Activated CD4-positive, alpha-beta T cell treated with anti-CD3 and anti-CD28 coated beads, Interleukin-2, amount 10 ng/mL, durations not matched to agents 24 days and 14 days (primary cell): Measurements from ENCODE around the gene COL20A1. TPM values are rescaled to one million over a fixed set of nuclear protein-coding genes. Genes with fewer than 3 reads are reported as not detected.
"Not testable (repeated sequence)": the region's sequence is repeated elsewhere in the genome, so short reads cannot be mapped to it uniquely, and the experiment has no call there.

Experiments used
- DNase-seq: peaks from one replicate; pipeline ENCODE4 v3.0.0; 2022
- H3K27ac Mint-ChIP-seq: one replicate; pipeline ENCODE4 v1.8.0; 2022; ENCODE audit warnings: mild to moderate bottlenecking, mixed read lengths
- H3K27me3 Mint-ChIP-seq: one replicate; pipeline ENCODE4 v1.8.0; 2022; ENCODE audit warnings: mixed read lengths
- H3K36me3 Mint-ChIP-seq: one replicate; pipeline ENCODE4 v1.8.0; 2022; ENCODE audit warnings: low read depth, mild to moderate bottlenecking, mixed read lengths
- H3K4me1 Mint-ChIP-seq: one replicate; pipeline ENCODE4 v1.8.0; 2021; ENCODE audit warnings: mixed read lengths
- H3K4me3 Mint-ChIP-seq: one replicate; pipeline ENCODE4 v1.8.0; 2022; ENCODE audit warnings: mild to moderate bottlenecking, moderate library complexity, mixed read lengths
- H3K9me3 Mint-ChIP-seq: one replicate; pipeline ENCODE4 v1.8.0; 2021; ENCODE audit warnings: mixed read lengths
- intact Hi-C: fragments of 100-400 bp; cut with micrococcal nuclease; formaldehyde crosslinking; loops from one replicate; pipeline ENCODE4 v1.15.1; 2023
- total RNA-seq: library from RNA; stranded (reverse); gene quantifications from 2 replicates; pipeline ENCODE4 v1.2.3, GENCODE V29; 2022

COL20A1 gene
- total RNA-seq, 1 donor from 2014 or later, result not detected

DNA sequence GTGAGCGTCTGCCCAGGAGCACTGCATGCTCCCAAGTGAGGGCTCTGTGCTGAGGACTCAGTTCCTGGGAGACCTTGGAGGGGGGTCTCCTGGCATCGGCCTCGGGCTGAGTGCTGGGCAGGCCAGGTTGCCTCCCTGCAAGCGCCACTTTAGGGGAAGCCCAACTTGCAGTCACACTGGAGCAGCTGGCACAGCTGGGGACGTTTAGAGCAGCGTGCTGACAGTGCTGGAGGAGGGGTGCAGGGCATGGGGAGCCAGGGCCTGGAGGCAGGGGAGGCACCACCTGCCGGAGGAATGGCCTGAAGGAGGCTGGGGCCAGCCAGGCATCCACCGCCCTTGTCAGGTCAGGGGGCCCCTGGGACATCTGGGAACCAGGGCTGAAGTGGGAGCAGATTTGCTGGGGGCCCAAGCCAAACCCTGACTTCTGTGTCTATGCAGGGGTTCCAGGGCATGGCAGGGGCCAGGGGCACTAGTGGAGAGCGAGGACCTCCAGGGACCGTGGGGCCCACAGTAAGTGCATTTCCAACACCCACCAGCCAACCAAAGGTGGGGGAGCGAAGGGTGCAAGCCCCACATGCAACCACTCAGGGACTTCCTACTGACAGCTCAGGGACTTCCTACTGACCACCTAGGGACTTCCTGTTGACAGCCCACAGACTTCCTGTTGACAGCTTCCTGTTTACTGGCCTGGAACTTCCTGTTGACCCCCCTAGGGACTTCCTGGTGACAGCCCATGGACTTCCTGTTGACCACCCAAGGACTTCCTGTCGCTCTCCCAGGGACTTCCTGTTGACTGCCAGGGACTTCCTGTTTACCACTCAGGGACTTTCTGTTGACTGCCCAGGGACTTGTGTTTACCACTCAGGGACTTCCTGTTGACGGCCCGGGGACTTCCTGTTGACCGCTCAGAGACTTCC is 33.6 kb downstream of the COL20A1 start:
- intact Hi-C loops, result no loop called here

DNA sequence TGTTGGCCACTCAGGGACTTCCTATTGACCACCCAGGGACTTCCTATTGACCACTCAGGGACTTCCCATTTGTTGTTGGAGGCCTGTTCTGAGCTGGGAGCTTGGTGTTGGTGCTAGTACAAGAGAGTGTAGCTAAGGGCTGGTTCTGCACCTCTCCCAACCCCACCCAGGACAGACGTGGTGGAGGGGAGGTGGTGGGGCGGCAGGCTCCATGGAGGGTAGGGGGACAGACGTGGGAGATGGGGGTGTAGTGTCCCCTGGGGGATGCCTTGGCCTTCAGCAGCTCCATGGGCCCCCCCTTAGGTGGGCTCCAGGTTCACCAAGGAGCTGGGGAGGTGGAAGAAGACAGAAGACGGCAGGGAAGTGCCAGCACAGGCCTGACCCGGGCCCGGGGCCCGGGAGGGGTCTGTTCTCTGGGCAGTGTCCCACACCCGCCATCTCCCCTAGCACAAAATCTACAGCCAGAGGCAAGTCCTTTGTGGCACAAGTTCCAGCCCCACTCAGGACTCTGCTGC is 34.3 kb downstream of the COL20A1 start:
- Mint-ChIP-seq H3K4me3 (no peak overlapping the region), H3K9me3 (peaks cover 7% of the 10 kb centered on the region), H3K4me1 (no peaks in the 10 kb centered on the region), H3K36me3 (no peaks in the 10 kb centered on the region), H3K27me3 (peaks cover 2% of the 10 kb centered on the region), H3K27ac (peak overlapping the region; percentile 65)
- no peak for DNase-seq
- intact Hi-C loops, result no loop called here

More for the DNA sequence above, 33.6 kb downstream of the COL20A1 start:
- no peaks in the 10 kb centered on the region for H3K4me1 Mint-ChIP-seq
- no peak overlapping the region for H3K4me3 Mint-ChIP-seq
- peaks cover 2% of the 10 kb centered on the region for H3K27me3 Mint-ChIP-seq
- no peaks in the 10 kb centered on the region for H3K36me3 Mint-ChIP-seq
- DNase-seq, result no peak
- H3K27ac Mint-ChIP-seq, result peak overlapping the region; percentile 65
- peaks cover 1% of the 10 kb centered on the region for H3K9me3 Mint-ChIP-seq

DNA sequence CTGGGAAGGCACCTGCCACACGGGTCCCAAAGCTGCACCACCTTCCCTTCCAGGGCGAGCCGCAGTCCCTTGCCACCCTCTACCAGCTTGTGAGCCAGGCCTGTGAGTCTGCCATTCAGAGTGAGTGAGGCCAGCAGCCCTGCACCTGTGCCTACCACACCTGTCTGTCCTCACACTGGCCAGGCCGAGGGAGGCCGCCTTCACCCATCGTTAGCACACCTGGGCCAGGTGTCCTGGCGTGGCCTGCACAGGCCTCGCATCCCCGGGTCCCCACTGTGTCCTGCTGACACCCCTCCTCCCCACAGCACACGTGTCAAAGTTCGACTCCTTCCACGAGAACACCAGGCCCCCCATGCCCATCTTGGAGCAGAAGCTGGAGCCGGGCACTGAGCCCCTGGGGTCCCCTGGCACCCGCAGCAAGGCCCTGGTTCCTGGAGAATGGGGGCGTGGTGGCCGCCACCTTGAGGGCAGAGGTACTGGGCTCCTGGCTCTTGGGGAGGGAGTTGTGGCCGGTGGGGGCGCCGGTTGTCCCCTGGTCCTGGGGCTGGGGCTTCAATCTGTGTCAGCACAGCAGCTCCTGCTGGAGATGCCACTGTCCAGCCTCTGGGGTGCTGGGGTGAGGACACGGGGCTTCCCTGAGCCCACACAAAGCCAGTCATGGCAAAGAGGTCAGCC is 35.2 kb downstream of the COL20A1 start:
- no peak overlapping the region for H3K27ac Mint-ChIP-seq
- H3K4me1 Mint-ChIP-seq, result no peaks in the 10 kb centered on the region
- H3K36me3 Mint-ChIP-seq, result no peaks in the 10 kb centered on the region
- intact Hi-C loops, result no loop called here
- peaks cover 1% of the 10 kb centered on the region for H3K27me3 Mint-ChIP-seq
- H3K9me3 Mint-ChIP-seq, result peaks cover 7% of the 10 kb centered on the region
- DNase-seq, result no peak
- H3K4me3 Mint-ChIP-seq, result no peak overlapping the region

DNA sequence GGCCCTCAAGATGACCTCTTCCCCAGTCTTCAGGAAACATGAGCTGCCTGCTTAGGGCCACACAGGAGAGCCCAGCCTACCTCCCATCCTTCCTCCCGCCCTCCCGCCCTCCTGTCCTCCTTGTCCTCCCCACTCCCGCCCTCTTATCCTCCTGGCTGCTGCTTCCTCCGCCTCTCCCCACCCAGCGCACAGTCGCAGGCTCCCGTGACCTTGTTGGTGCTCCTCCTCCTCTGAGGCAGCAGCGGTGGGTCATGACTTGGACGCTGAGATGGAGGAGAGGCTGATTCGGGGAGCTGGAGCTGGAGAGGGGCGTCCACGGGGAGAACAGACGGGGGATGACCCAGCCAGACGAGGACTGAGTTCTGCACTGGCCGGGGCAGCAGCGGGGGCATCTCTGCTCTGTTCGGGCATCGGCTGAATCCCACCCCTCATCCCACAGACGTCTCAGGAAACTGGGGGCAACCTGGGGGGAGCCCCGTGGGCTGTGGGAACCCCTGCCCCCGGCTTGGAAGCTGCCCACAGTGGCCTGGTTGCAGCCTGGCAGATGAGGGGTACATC is 35.8 kb downstream of the COL20A1 start:
- no peaks in the 10 kb centered on the region for H3K4me1 Mint-ChIP-seq
- peaks cover 7% of the 10 kb centered on the region for H3K9me3 Mint-ChIP-seq
- intact Hi-C loops, result no loop called here
- H3K36me3 Mint-ChIP-seq, result no peaks in the 10 kb centered on the region
- H3K27me3 Mint-ChIP-seq, result no peaks in the 10 kb centered on the region
- H3K27ac Mint-ChIP-seq, result no peak overlapping the region
- no peak for DNase-seq
- H3K4me3 Mint-ChIP-seq, result no peak overlapping the region

DNA sequence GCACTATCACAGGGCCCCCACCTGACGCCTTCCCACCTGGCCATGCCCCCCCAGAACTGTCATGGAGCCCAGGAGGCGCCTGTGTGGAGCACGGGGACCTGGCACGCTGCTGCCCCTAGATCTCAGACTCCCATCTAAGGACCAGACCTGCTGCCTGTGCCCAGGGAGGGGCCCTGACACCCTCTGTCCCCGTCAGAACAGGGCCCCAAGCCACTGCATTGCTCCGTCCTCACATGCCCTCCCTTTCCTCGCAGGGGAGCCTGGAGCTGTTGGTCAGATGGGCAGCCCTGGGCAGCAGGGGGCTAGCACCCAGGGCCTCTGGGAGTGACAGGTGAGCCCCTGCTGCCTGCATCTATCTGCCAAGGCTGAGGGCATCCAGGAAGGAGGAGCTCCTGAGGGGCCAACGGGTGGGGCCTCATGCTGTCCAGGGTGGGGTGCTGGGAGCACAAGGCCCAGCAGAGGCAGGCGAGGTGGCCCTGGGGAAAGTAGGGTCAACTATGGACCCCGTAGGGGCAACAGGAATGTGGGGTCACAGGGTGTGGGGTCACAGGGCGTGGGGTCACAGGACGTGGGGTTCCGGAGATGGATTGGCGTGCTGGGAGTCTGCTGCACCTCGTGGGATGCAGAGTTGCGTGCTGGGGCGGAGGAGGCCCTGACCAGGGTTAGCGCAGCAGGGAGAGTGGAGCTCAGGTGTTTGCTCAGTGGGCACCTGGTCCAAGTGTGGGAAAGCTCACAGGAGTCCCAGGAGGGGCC is 36.5 kb downstream of the COL20A1 start:
- no peak overlapping the region for H3K4me3 Mint-ChIP-seq
- intact Hi-C loops, result no loop called here
- no peaks in the 10 kb centered on the region for H3K4me1 Mint-ChIP-seq
- no peak overlapping the region for H3K27ac Mint-ChIP-seq
- DNase-seq, result no peak
- no peaks in the 10 kb centered on the region for H3K36me3 Mint-ChIP-seq
- H3K27me3 Mint-ChIP-seq, result no peaks in the 10 kb centered on the region
- peaks cover 7% of the 10 kb centered on the region for H3K9me3 Mint-ChIP-seq

DNA sequence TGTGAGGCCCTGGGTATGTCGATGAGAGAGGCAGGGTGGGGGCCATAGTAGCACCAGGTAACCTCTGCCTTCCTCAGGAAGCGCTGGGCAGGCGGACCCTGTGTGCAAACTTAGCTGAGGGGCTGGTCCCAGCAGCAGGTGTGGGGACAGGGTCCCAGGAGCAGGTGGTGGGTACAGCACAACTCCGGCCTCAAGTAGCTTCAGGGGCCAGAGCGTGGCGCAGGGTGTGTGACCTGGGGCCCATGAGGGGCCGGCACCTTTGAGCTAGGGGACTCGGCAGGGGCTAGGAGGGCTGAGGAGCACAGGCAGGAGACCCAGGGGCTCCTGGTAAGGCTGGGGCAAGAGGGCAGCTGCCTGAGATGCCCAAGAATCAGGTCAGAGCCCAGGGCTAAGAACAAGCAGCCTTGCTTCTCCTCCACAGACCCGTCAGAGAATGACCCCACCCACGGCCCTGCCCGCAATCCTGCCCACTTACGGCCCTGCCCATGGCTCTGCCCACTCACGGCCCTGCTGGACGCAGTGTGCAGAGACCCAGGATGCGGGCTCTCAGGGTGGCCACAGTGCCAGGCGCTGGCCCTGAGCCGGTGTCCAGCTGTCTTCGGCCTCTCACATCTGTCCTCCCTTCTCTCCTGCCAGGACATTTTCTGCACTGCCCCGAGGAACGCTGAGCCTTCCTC is 37.2 kb downstream of the COL20A1 start:
- H3K9me3 Mint-ChIP-seq, result peaks cover 7% of the 10 kb centered on the region
- intact Hi-C loops, result no loop called here
- H3K4me1 Mint-ChIP-seq, result no peaks in the 10 kb centered on the region
- H3K4me3 Mint-ChIP-seq, result no peak overlapping the region
- DNase-seq, result no peak
- H3K27ac Mint-ChIP-seq, result no peak overlapping the region
- H3K27me3 Mint-ChIP-seq, result no peaks in the 10 kb centered on the region
- no peaks in the 10 kb centered on the region for H3K36me3 Mint-ChIP-seq

DNA sequence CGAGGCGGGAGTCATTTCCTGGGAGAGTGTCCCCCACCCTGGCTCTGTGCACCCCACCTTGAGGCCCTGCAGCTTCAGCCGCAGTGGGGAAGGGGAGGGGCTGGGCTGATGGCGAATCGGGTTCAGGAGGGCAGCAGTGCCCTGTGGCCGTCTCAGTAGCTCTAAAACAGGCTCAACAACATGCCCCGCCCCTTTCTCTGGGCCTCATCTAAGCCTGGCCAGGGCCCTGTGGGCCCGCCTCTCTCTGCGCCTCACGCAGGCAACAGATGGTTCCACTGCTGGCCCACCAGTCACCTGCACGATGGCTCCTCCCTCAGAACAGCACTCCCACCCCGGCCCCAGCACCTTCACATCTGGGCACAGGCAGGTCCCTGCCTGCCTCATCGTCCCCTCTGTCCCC is 38.0 kb downstream of the COL20A1 start:
- DNase-seq, result no peak
- no peaks in the 10 kb centered on the region for H3K4me1 Mint-ChIP-seq
- H3K9me3 Mint-ChIP-seq, result peaks cover 7% of the 10 kb centered on the region
- intact Hi-C loops, result no loop called here
- no peaks in the 10 kb centered on the region for H3K36me3 Mint-ChIP-seq
- no peak overlapping the region for H3K4me3 Mint-ChIP-seq
- no peak overlapping the region for H3K27ac Mint-ChIP-seq
- H3K27me3 Mint-ChIP-seq, result peaks cover 3% of the 10 kb centered on the region

DNA sequence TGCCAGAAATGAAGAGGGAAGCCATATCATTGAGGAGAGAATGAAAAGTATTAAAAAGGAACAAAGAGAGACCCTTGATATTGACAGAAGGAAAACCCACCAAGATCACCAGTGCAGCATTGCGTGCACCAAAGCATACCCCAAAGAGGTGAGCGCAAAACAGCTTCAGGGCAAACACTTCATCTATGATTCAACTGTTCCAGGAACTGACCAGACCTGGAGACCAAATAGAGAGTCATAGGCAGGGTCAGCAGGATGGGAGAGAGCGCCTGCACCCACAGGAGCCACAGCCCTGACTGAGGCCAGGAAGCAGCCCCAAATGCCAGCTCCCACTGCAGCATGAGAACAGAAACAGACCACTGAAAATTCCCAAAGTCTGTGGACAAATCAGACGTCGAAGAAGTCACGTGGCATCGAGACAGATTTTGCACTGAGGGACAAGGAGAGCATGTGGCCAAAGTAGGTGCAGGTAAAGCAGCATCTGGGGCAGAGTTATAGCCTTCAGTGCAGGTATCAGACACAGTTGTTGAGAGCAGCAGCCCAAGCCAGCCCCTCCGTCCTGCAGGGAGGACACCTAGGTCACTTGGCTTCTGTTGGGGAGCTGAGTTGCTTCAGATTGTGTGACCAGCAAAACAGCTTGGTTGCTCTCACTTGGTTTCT is 38.9 kb downstream of the COL20A1 start:
- Mint-ChIP-seq H3K27ac (no peak overlapping the region), H3K9me3 (peaks cover 7% of the 10 kb centered on the region), H3K27me3 (peaks cover 3% of the 10 kb centered on the region), H3K36me3 (no peaks in the 10 kb centered on the region), H3K4me1 (no peaks in the 10 kb centered on the region), H3K4me3 (no peak overlapping the region)
- intact Hi-C loops, result no loop called here
- no peak for DNase-seq

DNA sequence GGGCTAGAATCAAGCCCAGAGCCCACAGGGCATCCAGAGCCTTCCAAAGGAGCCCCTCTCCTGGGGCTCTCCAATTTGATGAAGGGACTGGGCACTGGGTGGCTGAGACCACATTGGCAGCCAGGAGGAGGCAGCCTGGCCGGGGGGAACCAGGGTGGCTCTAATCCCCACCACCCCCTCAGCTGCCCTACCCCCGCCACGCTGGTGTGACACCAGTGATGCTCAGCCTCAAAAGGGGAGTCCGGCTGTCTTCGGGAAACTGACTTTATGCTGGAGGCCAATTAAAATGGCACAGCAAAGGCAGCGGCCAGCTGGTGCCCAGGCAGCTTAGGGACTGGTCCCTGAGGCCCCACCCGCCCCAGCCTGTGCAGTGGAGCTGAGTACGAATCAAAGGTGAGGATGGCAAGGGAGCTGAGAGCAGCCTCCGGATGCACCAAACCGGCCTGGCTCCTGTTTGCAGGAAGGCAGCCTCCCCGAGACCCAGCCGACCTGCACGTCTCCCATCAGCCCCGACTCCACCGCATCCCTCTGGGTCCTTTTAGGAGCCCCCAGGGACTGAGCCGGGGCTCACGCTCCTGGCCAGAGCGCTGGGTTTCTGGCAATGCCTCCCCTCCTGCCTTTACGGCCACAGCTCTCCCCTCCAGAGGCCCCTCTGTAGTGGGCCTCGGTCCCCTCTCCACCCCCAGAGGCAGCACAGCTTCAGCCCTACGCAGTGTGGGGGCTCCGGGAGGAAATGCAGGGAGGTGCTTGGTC is 39.7 kb downstream of the COL20A1 start:
- no peak for DNase-seq
- H3K36me3 Mint-ChIP-seq, result no peaks in the 10 kb centered on the region
- no peak overlapping the region for H3K27ac Mint-ChIP-seq
- H3K4me3 Mint-ChIP-seq, result no peak overlapping the region
- no peaks in the 10 kb centered on the region for H3K4me1 Mint-ChIP-seq
- intact Hi-C loops, result no loop called here
- peaks cover 3% of the 10 kb centered on the region for H3K27me3 Mint-ChIP-seq
- peaks cover 7% of the 10 kb centered on the region for H3K9me3 Mint-ChIP-seq

DNA sequence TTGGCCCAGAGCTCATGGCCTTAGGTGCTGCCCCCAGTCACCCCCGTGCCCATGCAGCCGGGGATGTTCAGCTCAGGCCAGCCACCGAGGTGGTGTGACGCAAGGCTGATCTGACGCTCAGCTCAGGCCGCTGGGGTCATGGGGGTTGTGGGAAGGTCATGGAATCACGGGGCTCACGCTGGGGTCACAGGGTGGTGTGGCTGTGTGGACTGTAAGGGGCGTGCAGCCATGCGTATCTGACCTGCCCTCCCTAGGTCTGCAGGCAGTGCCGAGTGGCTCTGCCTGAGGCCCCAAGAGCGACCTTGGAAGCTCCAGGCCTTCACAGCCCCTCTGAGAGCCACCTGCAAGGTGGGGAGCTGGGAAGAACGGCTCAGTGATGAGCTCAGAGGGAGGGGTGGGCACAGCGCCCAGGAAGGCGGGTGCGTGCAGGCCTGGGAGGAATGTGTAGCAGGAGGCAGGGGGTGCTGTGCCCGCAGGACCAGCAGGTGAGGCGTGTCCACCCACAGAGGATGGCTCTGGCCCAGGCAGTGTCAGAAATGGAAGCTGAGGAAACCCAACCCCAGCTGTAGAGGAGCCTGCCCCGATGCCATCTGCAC is 40.4 kb downstream of the COL20A1 start:
- H3K27ac Mint-ChIP-seq, result no peak overlapping the region
- no peak overlapping the region for H3K4me3 Mint-ChIP-seq
- peaks cover 7% of the 10 kb centered on the region for H3K9me3 Mint-ChIP-seq
- H3K36me3 Mint-ChIP-seq, result no peaks in the 10 kb centered on the region
- peaks cover 7% of the 10 kb centered on the region for H3K27me3 Mint-ChIP-seq
- intact Hi-C loops, result no loop called here
- no peak for DNase-seq
- H3K4me1 Mint-ChIP-seq, result no peaks in the 10 kb centered on the region

DNA sequence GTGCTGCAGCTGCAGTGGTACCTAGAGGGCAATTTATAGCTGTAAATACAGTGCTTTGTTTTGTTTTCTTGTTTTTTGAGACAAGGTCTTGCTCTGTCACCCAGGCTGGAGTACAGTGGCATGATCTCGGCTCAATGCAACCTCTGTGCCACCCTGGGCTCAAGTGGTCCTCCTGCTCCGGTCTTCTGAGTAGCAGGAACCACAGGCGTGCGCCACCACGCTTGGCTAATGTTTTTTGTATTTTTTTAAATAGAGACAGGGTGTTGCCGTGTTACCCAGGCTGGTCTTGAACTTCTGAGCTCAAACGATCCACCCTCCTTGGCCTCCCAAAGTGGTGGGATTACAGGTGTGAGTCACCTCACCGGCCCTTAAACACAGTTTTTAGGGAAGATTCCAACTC is 41.4 kb downstream of the COL20A1 start:
- Mint-ChIP-seq H3K36me3 (no peaks in the 10 kb centered on the region), H3K9me3 (peaks cover 7% of the 10 kb centered on the region), H3K27me3 (peaks cover 8% of the 10 kb centered on the region), H3K27ac (no peak overlapping the region), H3K4me1 (no peaks in the 10 kb centered on the region), H3K4me3 (no peak overlapping the region)
- intact Hi-C loops, result no loop called here
- DNase-seq, result no peak

DNA sequence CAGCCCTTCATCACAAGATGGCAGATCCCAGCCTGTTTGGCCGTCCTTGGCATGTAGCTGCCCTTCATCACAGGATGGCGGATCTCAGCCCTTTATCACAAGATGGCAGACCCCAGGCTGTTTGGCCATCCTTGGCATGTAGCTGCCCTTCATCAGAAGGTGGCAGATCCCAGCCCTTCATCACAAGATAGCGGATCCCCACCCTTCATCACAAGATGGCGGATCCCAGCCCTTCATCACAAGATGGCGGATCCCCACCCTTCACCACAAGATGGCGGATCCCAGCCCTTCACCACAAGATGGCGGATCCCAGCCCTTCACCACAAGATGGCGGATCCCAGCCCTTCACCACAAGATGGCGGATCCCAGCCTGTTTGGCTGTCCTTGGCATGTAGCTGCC is 42.1 kb downstream of the COL20A1 start:
- H3K4me3 Mint-ChIP-seq, H3K9me3 Mint-ChIP-seq, H3K27ac Mint-ChIP-seq, DNase-seq, intact Hi-C loops, H3K27me3 Mint-ChIP-seq, H3K36me3 Mint-ChIP-seq, H3K4me1 Mint-ChIP-seq: not testable (repeated sequence)
